ENCODE data around the gene PTPRD. TPM values are rescaled to one million over a fixed set of nuclear protein-coding genes. Genes with fewer than 3 reads are reported as not detected.

Gene PTPRD
- total and polyA plus RNA-seq, 9 donors, result 45.2 to 104 (median 80.0) TPM

GRCh38 chr9:8860925-8861324, 1751.9 kb downstream of the PTPRD start:
- no CpG with 5 or more reads among the region's 4 CpGs for WGBS (ENCODE audit: insufficient coverage)
- peak; percentile 88 for DNase-seq
- no peaks in the 10 kb centered on the region for H3K36me3 ChIP-seq (ENCODE audit: control insufficient read depth, insufficient read depth, low read length)
- H3K4me1 ChIP-seq (ENCODE audit: control insufficient read depth, insufficient read depth, low read length), result peaks cover 20% of the 10 kb centered on the region
- no peak overlapping the region for H3K27ac ChIP-seq (ENCODE audit: low read length)
- no peaks in the 10 kb centered on the region for H3K9me3 ChIP-seq (replicated peaks; ENCODE audit: control insufficient read depth, low read depth, low read length)
- H3K4me3 ChIP-seq (ENCODE audit: low read length), result no peak overlapping the region
- peaks cover 10% of the 10 kb centered on the region for H3K27me3 ChIP-seq (ENCODE audit: control insufficient read depth, insufficient read depth, low read length)

DNA sequence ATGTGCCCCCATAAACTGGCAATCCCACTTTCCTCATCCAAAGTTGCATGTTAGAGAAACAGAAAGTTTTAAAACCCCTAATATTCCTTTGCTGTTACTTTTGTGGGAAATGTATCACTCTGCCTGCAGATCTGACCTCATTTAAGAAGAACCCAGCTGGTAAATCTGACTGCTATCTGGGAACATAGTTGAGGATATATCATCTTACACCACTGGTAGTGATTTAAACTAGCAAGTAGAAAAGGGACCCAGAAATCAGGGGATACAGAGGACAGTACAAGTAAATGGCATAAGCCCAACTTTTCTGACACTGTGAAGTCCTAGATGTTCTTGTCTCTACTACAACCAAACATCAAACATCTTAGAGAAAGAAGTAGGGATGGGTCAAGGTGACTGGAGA, 1752.7 kb downstream of the PTPRD start:
- Histone ChIP-seq H3K4me1 (ENCODE audit: control insufficient read depth, insufficient read depth, low read length) (peaks cover 21% of the 10 kb centered on the region), H3K4me3 (ENCODE audit: low read length) (no peak overlapping the region), H3K27ac (ENCODE audit: low read length) (no peak overlapping the region), H3K36me3 (ENCODE audit: control insufficient read depth, insufficient read depth, low read length) (no peaks in the 10 kb centered on the region), H3K9me3 (replicated peaks; ENCODE audit: control insufficient read depth, low read depth, low read length) (no peaks in the 10 kb centered on the region), H3K27me3 (ENCODE audit: control insufficient read depth, insufficient read depth, low read length) (peaks cover 10% of the 10 kb centered on the region)
- no peak for DNase-seq

DNA sequence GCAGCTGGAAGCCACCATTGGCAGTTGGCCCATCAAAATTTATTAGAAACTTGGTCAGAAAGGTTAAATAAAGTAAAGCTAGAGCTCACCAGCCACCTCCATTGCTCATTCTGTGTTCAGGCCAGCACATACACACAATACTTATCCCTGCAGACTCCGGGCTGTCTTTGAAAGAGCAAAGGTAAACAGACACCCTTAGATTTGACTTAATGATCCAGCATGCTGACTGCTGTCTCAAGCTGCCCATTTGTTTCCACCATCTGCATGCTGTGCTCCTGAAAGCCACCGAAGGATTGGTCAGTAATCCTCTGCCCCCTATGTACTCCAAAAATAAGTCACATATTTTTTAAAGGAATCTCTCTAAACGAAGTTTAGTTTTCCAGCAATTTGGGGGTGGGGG, 1753.4 kb downstream of the PTPRD start:
- Histone ChIP-seq H3K9me3 (replicated peaks; ENCODE audit: control insufficient read depth, low read depth, low read length) (no peaks in the 10 kb centered on the region), H3K4me3 (ENCODE audit: low read length) (no peak overlapping the region), H3K36me3 (ENCODE audit: control insufficient read depth, insufficient read depth, low read length) (no peaks in the 10 kb centered on the region), H3K4me1 (ENCODE audit: control insufficient read depth, insufficient read depth, low read length) (peaks cover 21% of the 10 kb centered on the region), H3K27me3 (ENCODE audit: control insufficient read depth, insufficient read depth, low read length) (peaks cover 10% of the 10 kb centered on the region), H3K27ac (ENCODE audit: low read length) (no peak overlapping the region)
- no peak for DNase-seq
- WGBS (ENCODE audit: insufficient coverage), result 23% methylated on average over 2 of the region's 3 CpGs

DNA sequence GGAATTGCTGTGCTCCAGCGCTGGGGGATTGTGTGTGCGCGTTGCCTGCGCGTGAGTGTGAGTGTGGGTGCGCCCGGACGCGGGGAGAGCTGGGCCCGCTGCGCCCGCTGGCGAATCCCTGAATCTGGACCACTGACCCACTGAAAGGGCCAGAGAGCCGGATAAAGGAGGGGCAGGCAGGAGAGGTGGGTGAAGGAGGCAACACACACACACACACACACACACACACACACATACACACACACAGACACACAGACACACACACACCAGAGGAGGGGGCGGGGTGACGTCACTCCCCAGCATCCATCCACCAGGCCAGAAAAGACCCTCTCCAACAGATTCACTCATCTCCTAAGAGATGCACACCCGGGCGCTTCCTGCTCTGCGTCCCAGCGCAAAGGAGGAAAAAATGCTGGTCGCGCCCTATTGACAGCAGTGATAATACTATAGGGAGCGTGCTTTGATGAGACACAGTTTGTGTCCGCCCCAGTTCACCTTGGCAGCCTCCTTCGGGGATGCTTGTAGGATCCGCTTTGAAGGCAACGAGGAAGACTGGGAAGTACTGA, 1754.1 kb downstream of the PTPRD start:
- no peaks in the 10 kb centered on the region for H3K9me3 ChIP-seq (replicated peaks; ENCODE audit: control insufficient read depth, low read depth, low read length)
- 7% methylated on average over 12 of the region's 27 CpGs for WGBS (ENCODE audit: insufficient coverage)
- DNase-seq, result peak; percentile 59

DNA sequence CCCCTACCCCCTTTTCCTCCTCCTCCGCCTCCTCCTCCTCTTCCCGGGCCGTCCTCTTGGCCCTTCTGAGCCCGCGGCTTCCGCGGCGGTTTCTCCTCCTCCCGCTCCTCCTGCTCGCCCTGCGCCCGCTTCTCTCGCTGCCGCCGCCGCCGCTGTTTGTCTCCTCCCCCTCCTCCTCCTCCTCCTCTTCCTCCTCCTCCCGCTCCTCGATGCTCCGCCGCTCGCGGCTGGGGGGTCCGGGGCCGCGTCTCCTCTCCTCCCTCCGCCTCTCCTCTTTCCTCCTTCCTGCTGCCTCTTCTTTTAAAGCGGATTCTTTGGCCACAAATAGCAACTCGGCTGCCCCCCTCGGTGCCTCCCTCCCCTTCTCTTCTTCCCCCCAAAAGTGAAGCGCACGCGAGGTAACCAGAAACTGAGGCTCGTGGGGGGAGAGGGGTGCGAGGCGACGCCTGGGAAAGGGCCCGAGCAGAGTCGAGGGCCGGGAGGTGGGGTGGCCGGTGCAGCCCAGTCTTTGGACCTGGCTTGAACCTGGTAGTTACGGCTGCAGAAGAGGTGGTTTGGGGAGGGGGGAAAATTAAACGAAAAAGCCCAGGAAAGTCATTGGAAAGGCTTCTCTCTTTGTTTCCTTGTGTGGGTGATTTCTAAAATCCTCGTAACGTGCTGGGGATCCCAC, 1754.7 kb downstream of the PTPRD start:
- 0% methylated on average over 32 of the region's 45 CpGs for WGBS (ENCODE audit: insufficient coverage)
- Histone ChIP-seq H3K36me3 (ENCODE audit: control insufficient read depth, insufficient read depth, low read length) (no peaks in the 10 kb centered on the region), H3K27ac (ENCODE audit: low read length) (peak overlapping the region; percentile 79), H3K4me3 (ENCODE audit: low read length) (peak overlapping the region; percentile 59), H3K4me1 (ENCODE audit: control insufficient read depth, insufficient read depth, low read length) (peaks cover 21% of the 10 kb centered on the region), H3K9me3 (replicated peaks; ENCODE audit: control insufficient read depth, low read depth, low read length) (no peaks in the 10 kb centered on the region), H3K27me3 (ENCODE audit: control insufficient read depth, insufficient read depth, low read length) (peaks cover 10% of the 10 kb centered on the region)
- peak; percentile 96 for DNase-seq

More for the DNA sequence above, 1754.1 kb downstream of the PTPRD start:
- H3K36me3 ChIP-seq (ENCODE audit: control insufficient read depth, insufficient read depth, low read length), result no peaks in the 10 kb centered on the region
- peak overlapping the region; percentile 59 for H3K4me3 ChIP-seq (ENCODE audit: low read length)
- H3K4me1 ChIP-seq (ENCODE audit: control insufficient read depth, insufficient read depth, low read length), result peaks cover 21% of the 10 kb centered on the region
- peaks cover 10% of the 10 kb centered on the region for H3K27me3 ChIP-seq (ENCODE audit: control insufficient read depth, insufficient read depth, low read length)
- peak overlapping the region; percentile 79 for H3K27ac ChIP-seq (ENCODE audit: low read length)

DNA sequence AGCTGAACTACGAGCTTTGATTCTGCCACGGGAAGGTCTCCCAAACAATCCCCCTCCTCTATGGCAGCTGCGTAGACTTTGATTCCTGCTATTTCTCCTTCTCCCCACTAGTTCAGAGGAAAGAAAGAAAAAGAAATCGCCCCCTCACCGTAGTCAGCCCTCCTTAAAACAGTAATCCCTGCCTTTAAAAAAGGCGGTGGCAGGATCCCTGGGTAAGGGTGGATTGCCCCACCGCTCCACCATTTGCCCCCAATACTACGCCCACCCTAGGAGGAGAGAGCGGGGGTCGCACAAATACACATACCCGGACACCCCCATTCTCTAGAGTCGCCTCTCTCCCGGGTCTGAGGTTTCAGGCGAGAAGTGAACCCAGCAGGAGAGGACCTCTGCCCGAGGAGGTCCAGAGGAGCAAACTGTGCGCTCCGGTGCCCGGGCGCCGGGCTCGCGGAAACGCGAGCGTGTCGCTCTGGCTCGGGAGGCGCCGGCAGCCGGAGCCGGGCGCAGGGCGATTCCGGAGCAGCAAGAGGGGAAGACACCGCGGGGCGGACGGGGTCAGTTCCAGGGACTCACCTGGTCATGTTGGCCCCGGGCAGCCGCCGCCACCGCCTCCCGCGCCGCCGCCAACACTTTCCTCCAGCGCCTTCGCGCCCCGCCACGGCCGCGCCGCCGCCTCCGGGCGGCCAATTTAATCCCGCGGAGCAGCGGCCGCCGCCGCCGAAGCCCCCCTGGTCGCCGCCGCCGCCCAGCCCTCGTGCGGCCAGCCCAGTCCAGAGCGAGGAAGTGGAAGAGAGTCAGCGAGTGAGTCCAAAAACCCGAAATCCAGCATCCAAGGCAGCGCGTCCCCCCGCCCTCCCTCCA, 1755.5 kb downstream of the PTPRD start:
- H3K9me3 ChIP-seq (replicated peaks; ENCODE audit: control insufficient read depth, low read depth, low read length), result no peaks in the 10 kb centered on the region
- under 1% methylated on average over 55 of the region's 76 CpGs for WGBS (ENCODE audit: insufficient coverage)
- H3K27me3 ChIP-seq (ENCODE audit: control insufficient read depth, insufficient read depth, low read length), result peaks cover 10% of the 10 kb centered on the region
- peaks cover 21% of the 10 kb centered on the region for H3K4me1 ChIP-seq (ENCODE audit: control insufficient read depth, insufficient read depth, low read length)
- H3K36me3 ChIP-seq (ENCODE audit: control insufficient read depth, insufficient read depth, low read length), result no peaks in the 10 kb centered on the region
- H3K4me3 ChIP-seq (ENCODE audit: low read length), result peak overlapping the region; percentile 59
- H3K27ac ChIP-seq (ENCODE audit: low read length), result peak overlapping the region; percentile 79
- peak; percentile 69 for DNase-seq

DNA sequence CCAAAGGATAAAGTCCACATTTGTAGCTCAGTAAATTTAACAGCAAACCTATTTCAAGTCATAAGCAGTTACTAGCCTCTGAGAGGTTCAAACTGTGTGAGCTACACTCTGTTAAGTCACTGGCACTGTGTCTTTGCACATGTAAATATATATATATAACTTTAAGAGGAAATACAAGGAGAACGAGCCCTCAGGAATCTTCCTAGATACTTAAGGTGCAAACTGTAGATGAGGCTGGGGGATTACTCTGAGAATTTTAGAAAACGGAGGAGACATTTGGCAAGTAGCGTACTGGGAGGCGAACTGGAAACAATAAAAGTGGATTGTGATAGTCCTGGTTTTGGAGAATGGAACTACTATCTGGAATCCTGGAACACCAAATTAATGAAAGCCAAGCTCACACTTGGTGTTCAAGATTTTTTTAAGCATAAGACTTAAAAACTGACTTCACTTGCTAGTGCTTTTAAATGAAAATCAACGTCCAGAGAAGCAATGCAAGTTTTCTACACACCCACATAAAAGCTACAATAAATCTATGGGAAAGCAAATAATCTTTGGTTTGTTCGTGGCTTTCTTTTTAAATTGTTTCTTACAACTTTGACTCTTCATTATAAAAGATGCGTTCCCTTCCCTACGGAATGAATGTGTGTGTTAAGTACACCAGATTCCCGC, 1756.3 kb downstream of the PTPRD start:
- peaks cover 22% of the 10 kb centered on the region for H3K4me1 ChIP-seq (ENCODE audit: control insufficient read depth, insufficient read depth, low read length)
- H3K27me3 ChIP-seq (ENCODE audit: control insufficient read depth, insufficient read depth, low read length), result peaks cover 10% of the 10 kb centered on the region
- no peaks in the 10 kb centered on the region for H3K9me3 ChIP-seq (replicated peaks; ENCODE audit: control insufficient read depth, low read depth, low read length)
- 7% methylated on average over 2 of the region's 9 CpGs for WGBS (ENCODE audit: insufficient coverage)
- peak overlapping the region; percentile 67 for H3K27ac ChIP-seq (ENCODE audit: low read length)
- H3K4me3 ChIP-seq (ENCODE audit: low read length), result peak overlapping the region; percentile 59
- no peak for DNase-seq
- no peaks in the 10 kb centered on the region for H3K36me3 ChIP-seq (ENCODE audit: control insufficient read depth, insufficient read depth, low read length)

GRCh38 chr9:8855046-8855445, 1757.8 kb downstream of the PTPRD start:
- H3K36me3 ChIP-seq (ENCODE audit: control insufficient read depth, insufficient read depth, low read length), result no peaks in the 10 kb centered on the region
- peak; percentile 64 for DNase-seq
- no CpG with 5 or more reads among the region's 1 CpG for WGBS (ENCODE audit: insufficient coverage)
- no peaks in the 10 kb centered on the region for H3K9me3 ChIP-seq (replicated peaks; ENCODE audit: control insufficient read depth, low read depth, low read length)
- peak overlapping the region; percentile 59 for H3K4me3 ChIP-seq (ENCODE audit: low read length)
- H3K27ac ChIP-seq (ENCODE audit: low read length), result no peak overlapping the region
- H3K4me1 ChIP-seq (ENCODE audit: control insufficient read depth, insufficient read depth, low read length), result peaks cover 22% of the 10 kb centered on the region
- H3K27me3 ChIP-seq (ENCODE audit: control insufficient read depth, insufficient read depth, low read length), result peaks cover 10% of the 10 kb centered on the region

DNA sequence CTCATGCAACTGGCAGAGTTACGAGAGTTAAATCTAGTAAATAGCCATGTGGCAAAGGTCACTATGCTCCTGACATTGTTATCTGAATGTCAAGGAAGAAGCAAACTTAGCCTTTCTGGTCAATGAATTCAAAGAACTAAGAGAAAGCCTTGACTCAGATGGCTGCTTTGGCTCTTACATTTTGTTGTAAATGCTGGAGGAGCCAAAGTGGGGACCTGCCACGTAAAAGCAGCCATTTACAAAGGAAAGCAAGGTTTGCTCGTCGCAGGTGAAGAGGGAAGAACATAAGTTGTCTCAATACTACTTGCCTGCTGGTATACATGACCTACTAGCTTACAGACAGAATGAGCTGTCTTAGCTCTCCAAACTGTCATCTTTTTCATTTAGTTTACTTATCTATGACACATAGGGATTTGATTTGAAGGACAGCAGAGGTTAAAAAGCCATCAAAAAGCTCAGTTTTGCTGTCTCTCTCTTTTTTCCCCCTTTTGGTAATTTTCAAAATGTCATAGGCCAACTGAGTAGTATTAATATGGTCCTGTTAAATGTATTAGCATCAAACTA, 1760.4 kb downstream of the PTPRD start:
- H3K27me3 ChIP-seq (ENCODE audit: control insufficient read depth, insufficient read depth, low read length), result peaks cover 5% of the 10 kb centered on the region

More for the DNA sequence above, 1760.4 kb downstream of the PTPRD start:
- no peak for DNase-seq
- no peaks in the 10 kb centered on the region for H3K9me3 ChIP-seq (replicated peaks; ENCODE audit: control insufficient read depth, low read depth, low read length)
- no CpG with 5 or more reads among the region's 4 CpGs for WGBS (ENCODE audit: insufficient coverage)
- H3K4me3 ChIP-seq (ENCODE audit: low read length), result no peak overlapping the region
- H3K27ac ChIP-seq (ENCODE audit: low read length), result no peak overlapping the region
- H3K36me3 ChIP-seq (ENCODE audit: control insufficient read depth, insufficient read depth, low read length), result no peaks in the 10 kb centered on the region
- H3K4me1 ChIP-seq (ENCODE audit: control insufficient read depth, insufficient read depth, low read length), result peaks cover 4% of the 10 kb centered on the region
